ENCODE measurements around the gene SETDB1. TPM values are rescaled to one million over a fixed set of nuclear protein-coding genes. Genes with fewer than 3 reads are reported as not detected.

Gene SETDB1
- total and polyA plus RNA-seq, 2 of the 13 experiments (the other 11 are each of a cell fraction or from before 2014, with no cell fraction given): 33.1 to 34.6 TPM

DNA sequence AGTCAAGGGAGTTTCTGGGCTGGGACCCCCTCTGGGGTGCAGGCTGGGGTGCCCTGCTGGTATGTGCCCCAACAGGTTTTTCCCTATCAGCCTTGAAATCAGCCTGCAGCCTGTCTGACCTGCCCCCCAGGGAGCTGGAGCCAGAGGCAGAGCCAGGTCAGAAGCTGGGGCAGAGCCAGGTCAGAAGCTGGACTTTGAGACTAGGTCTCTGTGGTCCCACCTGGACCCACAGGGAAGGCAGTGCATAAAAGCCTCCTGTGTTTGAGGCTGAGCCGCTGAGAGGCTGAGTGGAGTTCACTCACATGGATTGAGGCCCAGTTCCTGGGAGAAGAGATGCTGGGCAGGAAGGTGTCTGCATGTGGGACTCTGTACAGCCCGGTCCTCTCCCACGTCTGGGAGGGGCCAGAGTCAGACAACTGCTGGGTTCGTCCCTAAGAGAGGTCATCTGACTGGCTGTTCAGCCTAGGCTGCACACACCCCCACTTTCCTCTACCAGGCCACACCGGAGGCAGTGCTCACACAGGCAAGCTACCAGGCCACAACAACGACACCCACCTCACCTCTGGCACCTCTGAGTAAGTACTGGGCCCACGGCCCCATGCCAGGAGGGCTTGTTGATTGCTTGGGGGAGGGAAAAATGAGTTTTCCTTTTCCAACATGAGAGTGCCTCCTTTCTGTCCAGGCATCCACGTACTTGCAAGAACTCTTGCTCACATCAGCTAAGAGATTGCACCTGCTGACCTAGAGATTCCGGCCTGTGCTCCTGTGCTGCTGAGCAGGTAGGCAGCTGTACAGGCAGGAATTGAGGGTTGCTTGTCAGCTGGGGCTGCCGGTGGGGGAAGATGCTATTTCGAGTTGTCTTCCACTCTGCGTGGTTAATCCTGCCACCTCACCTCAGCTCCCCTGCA is 55.9 kb downstream of the SETDB1 start, which contains the start of gene ANXA9 (continued):
- TF ChIP-seq, protein P1, sequence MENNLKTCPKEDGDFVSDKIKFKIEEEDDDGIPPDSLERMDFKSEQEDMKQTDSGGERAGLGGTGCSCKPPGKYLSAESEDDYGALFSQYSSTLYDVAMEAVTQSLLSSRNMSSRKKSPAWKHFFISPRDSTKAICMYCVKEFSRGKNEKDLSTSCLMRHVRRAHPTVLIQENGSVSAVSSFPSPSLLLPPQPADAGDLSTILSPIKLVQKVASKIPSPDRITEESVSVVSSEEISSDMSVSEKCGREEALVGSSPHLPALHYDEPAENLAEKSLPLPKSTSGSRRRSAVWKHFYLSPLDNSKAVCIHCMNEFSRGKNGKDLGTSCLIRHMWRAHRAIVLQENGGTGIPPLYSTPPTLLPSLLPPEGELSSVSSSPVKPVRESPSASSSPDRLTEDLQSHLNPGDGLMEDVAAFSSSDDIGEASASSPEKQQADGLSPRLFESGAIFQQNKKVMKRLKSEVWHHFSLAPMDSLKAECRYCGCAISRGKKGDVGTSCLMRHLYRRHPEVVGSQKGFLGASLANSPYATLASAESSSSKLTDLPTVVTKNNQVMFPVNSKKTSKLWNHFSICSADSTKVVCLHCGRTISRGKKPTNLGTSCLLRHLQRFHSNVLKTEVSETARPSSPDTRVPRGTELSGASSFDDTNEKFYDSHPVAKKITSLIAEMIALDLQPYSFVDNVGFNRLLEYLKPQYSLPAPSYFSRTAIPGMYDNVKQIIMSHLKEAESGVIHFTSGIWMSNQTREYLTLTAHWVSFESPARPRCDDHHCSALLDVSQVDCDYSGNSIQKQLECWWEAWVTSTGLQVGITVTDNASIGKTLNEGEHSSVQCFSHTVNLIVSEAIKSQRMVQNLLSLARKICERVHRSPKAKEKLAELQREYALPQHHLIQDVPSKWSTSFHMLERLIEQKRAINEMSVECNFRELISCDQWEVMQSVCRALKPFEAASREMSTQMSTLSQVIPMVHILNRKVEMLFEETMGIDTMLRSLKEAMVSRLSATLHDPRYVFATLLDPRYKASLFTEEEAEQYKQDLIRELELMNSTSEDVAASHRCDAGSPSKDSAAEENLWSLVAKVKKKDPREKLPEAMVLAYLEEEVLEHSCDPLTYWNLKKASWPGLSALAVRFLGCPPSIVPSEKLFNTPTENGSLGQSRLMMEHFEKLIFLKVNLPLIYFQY (CRISPR knock-in tag; IDR thresholded peaks at IDR 0.05; ENCODE audit: borderline replicate concordance): peak; percentile 84; the same call in 1 of the 2 replicates
- TF ChIP-seq ELF4 (CRISPR knock-in tag; IDR thresholded peaks at IDR 0.05; ENCODE audit: borderline replicate concordance) (no peak), FIP1L1 (IDR thresholded peaks at IDR 0.05; ENCODE audit: borderline replicate concordance, insufficient read depth, low read depth, low read length) (no peak), ZBTB20 (CRISPR knock-in tag; IDR thresholded peaks at IDR 0.05; ENCODE audit: borderline replicate concordance, low read depth) (peak; percentile 47; the same call in 1 of the 2 replicates), ZNF747 (CRISPR knock-in tag; IDR thresholded peaks at IDR 0.05; ENCODE audit: borderline replicate concordance) (peak; percentile 52; the same call in 1 of the 2 replicates), EEA1 (CRISPR knock-in tag; IDR thresholded peaks at IDR 0.05; ENCODE audit: borderline replicate concordance) (no peak), MTF1 (CRISPR knock-in tag; IDR thresholded peaks at IDR 0.05) (no peak)
- TF ChIP-seq, protein P2, sequence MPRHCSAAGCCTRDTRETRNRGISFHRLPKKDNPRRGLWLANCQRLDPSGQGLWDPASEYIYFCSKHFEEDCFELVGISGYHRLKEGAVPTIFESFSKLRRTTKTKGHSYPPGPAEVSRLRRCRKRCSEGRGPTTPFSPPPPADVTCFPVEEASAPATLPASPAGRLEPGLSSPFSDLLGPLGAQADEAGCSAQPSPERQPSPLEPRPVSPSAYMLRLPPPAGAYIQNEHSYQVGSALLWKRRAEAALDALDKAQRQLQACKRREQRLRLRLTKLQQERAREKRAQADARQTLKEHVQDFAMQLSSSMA (CRISPR knock-in tag; IDR thresholded peaks at IDR 0.05): no peak; the same call in 1 of the 2 replicates
- TF ChIP-seq, protein P3, sequence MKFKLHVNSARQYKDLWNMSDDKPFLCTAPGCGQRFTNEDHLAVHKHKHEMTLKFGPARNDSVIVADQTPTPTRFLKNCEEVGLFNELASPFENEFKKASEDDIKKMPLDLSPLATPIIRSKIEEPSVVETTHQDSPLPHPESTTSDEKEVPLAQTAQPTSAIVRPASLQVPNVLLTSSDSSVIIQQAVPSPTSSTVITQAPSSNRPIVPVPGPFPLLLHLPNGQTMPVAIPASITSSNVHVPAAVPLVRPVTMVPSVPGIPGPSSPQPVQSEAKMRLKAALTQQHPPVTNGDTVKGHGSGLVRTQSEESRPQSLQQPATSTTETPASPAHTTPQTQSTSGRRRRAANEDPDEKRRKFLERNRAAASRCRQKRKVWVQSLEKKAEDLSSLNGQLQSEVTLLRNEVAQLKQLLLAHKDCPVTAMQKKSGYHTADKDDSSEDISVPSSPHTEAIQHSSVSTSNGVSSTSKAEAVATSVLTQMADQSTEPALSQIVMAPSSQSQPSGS (CRISPR knock-in tag; IDR thresholded peaks at IDR 0.05): no peak; the same call in 1 of the 2 replicates
- TF ChIP-seq, protein P4, sequence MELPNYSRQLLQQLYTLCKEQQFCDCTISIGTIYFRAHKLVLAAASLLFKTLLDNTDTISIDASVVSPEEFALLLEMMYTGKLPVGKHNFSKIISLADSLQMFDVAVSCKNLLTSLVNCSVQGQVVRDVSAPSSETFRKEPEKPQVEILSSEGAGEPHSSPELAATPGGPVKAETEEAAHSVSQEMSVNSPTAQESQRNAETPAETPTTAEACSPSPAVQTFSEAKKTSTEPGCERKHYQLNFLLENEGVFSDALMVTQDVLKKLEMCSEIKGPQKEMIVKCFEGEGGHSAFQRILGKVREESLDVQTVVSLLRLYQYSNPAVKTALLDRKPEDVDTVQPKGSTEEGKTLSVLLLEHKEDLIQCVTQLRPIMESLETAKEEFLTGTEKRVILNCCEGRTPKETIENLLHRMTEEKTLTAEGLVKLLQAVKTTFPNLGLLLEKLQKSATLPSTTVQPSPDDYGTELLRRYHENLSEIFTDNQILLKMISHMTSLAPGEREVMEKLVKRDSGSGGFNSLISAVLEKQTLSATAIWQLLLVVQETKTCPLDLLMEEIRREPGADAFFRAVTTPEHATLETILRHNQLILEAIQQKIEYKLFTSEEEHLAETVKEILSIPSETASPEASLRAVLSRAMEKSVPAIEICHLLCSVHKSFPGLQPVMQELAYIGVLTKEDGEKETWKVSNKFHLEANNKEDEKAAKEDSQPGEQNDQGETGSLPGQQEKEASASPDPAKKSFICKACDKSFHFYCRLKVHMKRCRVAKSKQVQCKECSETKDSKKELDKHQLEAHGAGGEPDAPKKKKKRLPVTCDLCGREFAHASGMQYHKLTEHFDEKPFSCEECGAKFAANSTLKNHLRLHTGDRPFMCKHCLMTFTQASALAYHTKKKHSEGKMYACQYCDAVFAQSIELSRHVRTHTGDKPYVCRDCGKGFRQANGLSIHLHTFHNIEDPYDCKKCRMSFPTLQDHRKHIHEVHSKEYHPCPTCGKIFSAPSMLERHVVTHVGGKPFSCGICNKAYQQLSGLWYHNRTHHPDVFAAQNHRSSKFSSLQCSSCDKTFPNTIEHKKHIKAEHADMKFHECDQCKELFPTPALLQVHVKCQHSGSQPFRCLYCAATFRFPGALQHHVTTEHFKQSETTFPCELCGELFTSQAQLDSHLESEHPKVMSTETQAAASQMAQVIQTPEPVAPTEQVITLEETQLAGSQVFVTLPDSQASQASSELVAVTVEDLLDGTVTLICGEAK (IDR thresholded peaks at IDR 0.05): no peak
- TF ChIP-seq, protein P4 (CRISPR knock-in tag; IDR thresholded peaks at IDR 0.05): peak; percentile 82
